K562 treated with DMSO at 1 percent for 4 hours (cell line): ENCODE results near the gene FNIP2. TPM values are rescaled to one million over a fixed set of nuclear protein-coding genes. Genes with fewer than 3 reads are reported as not detected.

Experiments
- total RNA-seq: library from RNA; unstranded; fragments of 300-600 nt; gene quantifications from 2 replicates; pipeline ENCODE4 v1.2.3, GENCODE V29; 2022; ENCODE audit not compliant: insufficient read depth

FNIP2 gene
- 9.5 and 12.7 TPM in 2 replicates for total RNA-seq

DNA sequence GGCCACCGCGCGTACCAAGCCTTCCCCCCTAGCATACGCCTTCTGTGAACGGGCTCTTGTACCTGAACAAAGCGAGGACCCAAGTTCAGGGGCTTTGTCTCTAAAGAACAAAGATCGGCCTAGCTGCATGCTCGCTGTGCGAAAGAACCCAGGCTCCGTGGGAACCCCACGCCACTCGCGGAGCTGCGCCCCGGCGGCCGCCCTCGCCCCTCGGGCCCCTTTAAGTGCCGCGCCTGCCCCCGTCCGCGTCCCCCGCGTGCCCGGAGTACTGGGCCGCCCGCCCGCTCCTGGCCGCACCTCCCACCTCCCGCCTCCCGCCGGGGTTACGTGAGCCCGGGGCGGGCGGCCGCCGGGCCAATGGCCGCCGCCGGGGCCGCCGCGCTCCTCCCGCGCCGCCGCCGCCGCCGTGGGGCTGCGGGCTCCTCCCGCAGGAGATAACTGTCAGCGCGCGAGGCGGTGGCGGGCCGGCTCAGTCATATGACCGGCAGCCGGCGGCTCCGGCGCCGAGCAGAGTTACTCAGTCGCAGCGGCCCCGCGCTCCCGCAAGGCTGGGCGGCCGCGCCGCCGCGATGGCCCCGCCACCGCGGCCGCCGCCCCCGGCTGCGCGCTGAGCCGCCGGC is at the start of gene FNIP2:
FNIP2 (plus strand) TSS at position 472 of the 620 bp plus-strand sequence. CDS start 187 bp downstream, outside the sequence.

DNA sequence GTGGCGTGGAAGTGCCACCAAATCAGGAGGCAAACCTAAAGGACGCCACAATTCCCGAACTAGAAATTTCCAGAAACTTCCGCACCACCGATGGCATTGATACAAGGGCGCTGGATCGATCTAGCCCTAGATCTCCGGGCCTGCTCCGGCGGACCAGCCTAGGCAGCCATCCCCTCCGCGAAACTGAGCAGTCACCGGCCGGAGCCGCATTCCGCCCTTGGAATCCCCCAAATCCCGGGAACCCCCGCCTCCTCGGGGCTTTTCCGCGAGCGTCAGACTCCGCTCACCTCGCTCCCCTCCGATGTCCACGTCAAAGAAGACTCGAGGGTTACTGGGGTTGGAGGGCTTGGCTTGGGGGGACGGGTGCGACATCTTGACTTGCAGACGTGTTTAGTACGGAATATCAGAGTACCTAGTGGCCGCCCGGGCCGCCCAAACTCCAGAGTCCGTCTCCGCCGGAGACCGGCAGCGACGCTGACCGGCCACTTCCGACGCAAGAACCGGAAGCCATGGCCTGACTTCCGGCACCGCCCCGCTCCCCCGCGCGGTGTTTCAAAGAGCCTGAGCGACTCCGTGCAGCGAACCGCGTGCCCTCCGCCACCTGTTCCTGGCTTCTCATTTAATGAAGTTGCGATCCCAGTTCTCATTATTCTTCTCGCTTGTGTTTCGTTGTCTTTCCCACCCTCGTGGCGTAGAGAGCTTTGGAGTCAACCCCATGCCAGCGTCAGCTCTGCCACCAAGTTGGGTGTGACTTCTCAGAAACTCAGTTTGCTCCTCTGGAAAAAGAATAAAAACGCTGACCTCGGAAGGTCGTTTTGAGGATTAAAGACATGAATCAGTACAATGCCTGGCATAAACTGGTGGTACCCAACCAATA is 45.7 kb upstream of the FNIP2 start, which contains the start of gene PPID:
PPID (minus strand) TSS at position 480 of the 877 bp plus-strand sequence; CDS start at position 372, 108 bp downstream.

Other genes with a start within 250 kb of the FNIP2 start
- gene RXFP1, start 247.1 kb upstream of the FNIP2 start, total RNA-seq: 0.18 TPM in 1 of 2 replicates, not detected in the other
- gene C4orf46, start 97.1 kb upstream of the FNIP2 start, total RNA-seq: 7.8 and 8.8 TPM in 2 replicates
- gene ETFDH, start 96.7 kb upstream of the FNIP2 start, total RNA-seq: 11.6 and 15.3 TPM in 2 replicates
- gene PPID, start 45.6 kb upstream of the FNIP2 start, total RNA-seq: 31.0 and 43.2 TPM in 2 replicates